Measurements from ENCODE around the gene CNOT6L. TPM values are rescaled to one million over a fixed set of nuclear protein-coding genes. Genes with fewer than 3 reads are reported as not detected.

Gene CNOT6L
- total and polyA plus RNA-seq, 2 of the 13 experiments (the other 11 are each of a cell fraction or from before 2014, with no cell fraction given) = 7.9 to 13.5 TPM

DNA sequence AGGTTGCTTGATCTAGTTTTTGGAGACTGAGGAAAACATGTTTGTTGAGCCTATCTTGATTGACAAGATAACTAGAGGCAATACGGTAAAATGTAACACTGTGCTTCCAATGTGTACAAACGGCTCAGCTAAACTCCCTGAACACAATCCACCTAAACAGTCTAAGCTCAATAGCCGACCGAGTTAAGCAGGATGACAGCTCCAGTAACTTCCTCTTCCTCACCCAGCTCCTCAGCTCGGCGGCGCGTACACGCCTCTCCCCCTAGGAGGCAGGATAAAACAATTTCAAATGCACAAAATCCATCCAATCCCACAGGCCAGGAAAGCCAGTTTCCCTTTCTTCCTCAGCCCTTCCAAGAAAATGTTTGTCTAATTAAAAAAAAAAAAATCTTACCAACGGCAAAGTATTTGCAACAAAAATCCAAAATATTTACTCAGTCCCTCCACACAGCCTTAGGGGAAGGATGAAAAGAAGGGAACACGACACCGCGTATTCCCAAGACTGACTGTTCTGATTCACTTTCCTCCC lies 1.0 kb downstream of the CNOT6L start (continued):
- TF ChIP-seq SP5 (CRISPR knock-in tag; IDR thresholded peaks at IDR 0.05; ENCODE audit: borderline replicate concordance, low read depth) (no peak), FOXC1 (CRISPR knock-in tag; IDR thresholded peaks at IDR 0.05; ENCODE audit: borderline replicate concordance) (no peak), MYNN (CRISPR knock-in tag; IDR thresholded peaks at IDR 0.05; ENCODE audit: low read depth) (no peak), REPIN1 (CRISPR knock-in tag; IDR thresholded peaks at IDR 0.05; ENCODE audit: borderline replicate concordance, low read depth) (no peak), TEAD2 (CRISPR knock-in tag; IDR thresholded peaks at IDR 0.05) (no peak), POGK (CRISPR knock-in tag; conservative IDR thresholded peaks at IDR 0.05) (no peak), ZBTB10 (CRISPR knock-in tag; IDR thresholded peaks at IDR 0.05; ENCODE audit: borderline replicate concordance) (no peak), HNRNPK (IDR thresholded peaks at IDR 0.05; ENCODE audit: low read depth, low read length, poor library complexity, severe bottlenecking) (no peak), SNAPC4 (CRISPR knock-in tag; IDR thresholded peaks at IDR 0.05) (no peak), JUN (CRISPR knock-in tag; IDR thresholded peaks at IDR 0.05) (no peak), ZNF749 (CRISPR knock-in tag; IDR thresholded peaks at IDR 0.05; ENCODE audit: borderline replicate concordance) (no peak), ZNF138 (CRISPR knock-in tag; IDR thresholded peaks at IDR 0.05; ENCODE audit: low read depth) (no peak), ZNF777 (CRISPR knock-in tag; IDR thresholded peaks at IDR 0.05) (peak; percentile 50; the same call in 1 of the 2 replicates), RAD21 (CRISPR knock-in tag; IDR thresholded peaks at IDR 0.05) (no peak), GPN1 (CRISPR knock-in tag; IDR thresholded peaks at IDR 0.05; ENCODE audit: borderline replicate concordance) (no peak)
- TF ChIP-seq, protein P1, sequence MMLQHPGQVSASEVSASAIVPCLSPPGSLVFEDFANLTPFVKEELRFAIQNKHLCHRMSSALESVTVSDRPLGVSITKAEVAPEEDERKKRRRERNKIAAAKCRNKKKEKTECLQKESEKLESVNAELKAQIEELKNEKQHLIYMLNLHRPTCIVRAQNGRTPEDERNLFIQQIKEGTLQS (CRISPR knock-in tag; IDR thresholded peaks at IDR 0.05) = no peak
- TF ChIP-seq, protein P2, sequence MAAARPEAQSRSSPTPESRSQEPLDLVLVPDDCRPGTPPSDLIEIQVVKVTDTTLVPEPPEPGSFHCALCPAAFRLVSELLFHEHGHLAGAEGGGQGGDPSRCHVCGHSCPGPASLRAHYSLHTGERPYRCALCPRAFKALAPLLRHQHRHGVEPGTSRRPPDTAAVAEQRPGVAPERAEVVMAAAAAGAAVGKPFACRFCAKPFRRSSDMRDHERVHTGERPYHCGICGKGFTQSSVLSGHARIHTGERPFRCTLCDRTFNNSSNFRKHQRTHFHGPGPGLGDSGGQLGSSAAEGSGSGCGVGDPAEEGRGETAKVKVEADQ (CRISPR knock-in tag; IDR thresholded peaks at IDR 0.05; ENCODE audit: borderline replicate concordance) = no peak
